CD14-positive monocyte (primary cell): ENCODE results near the gene NLK. TPM values are rescaled to one million over a fixed set of nuclear protein-coding genes. Genes with fewer than 3 reads are reported as not detected.

Experiments used
- DNase-seq, 3 donors: peaks; one replicate each; pipeline ENCODE4 v3.0.0-alpha.2; 2011 to 2022
- H2AFZ ChIP-seq: 2 replicates; pipeline ENCODE4 v1.6.0; 2012; ENCODE audit warnings: mild to moderate bottlenecking, low read depth, low read length, inconsistent platforms; ENCODE audit not compliant: insufficient read depth, poor library complexity, severe bottlenecking
- H3K27ac ChIP-seq, 2 donors: 1 replicate in 1 of 2; 2 replicates in 1 of 2; pipeline ENCODE4 v1.5.1; 2012 to 2013; ENCODE audit warnings: low read length in 2 of 2, control low read depth in 1 of 2, inconsistent platforms in 1 of 2, low read depth in 1 of 2, mild to moderate bottlenecking in 1 of 2
- H3K27me3 ChIP-seq, 2 donors: one replicate each; pipeline versions ENCODE4 v1.6.0 to v1.6.1; 2011 to 2013; ENCODE audit warnings: low read length in 2 of 2; ENCODE audit not compliant: control insufficient read depth in 2 of 2, insufficient read depth in 2 of 2
- H3K36me3 ChIP-seq, 2 donors: replicated peaks in 1 of 2; 1 replicate in 1 of 2; 2 replicates in 1 of 2; pipeline versions ENCODE4 v1.5.1 to v1.6.1; 2012 to 2013; ENCODE audit warnings: low read length in 2 of 2, control low read depth in 1 of 2, inconsistent platforms in 1 of 2, mild to moderate bottlenecking in 1 of 2; ENCODE audit not compliant: insufficient read depth in 2 of 2, control insufficient read depth in 1 of 2
- H3K4me1 ChIP-seq, 2 donors: 1 replicate in 1 of 2; 2 replicates in 1 of 2; pipeline versions ENCODE4 v1.5.1 to v1.6.1; 2012 to 2013; ENCODE audit warnings: low read length in 2 of 2, control low read depth in 1 of 2, inconsistent platforms in 1 of 2, mild to moderate bottlenecking in 1 of 2, moderate library complexity in 1 of 2; ENCODE audit not compliant: insufficient read depth in 2 of 2, control insufficient read depth in 1 of 2
- H3K4me2 ChIP-seq: replicated peaks from 2 replicates; pipeline ENCODE3; 2012; ENCODE audit warnings: low read length, moderate library complexity, mild to moderate bottlenecking; ENCODE audit not compliant: poor library complexity, severe bottlenecking; ENCODE audit errors: extremely low read depth
- H3K4me3 ChIP-seq, 3 experiments: fragments of 200-600 bp in 1 of 3; sonication (generic) in 1 of 3; replicated peaks in 1 of 3; 1 replicate in 2 of 3; 2 replicates in 1 of 3; pipeline ENCODE4 v1.5.1; 2011 to 2013; ENCODE audit warnings: low read length in 3 of 3, mild to moderate bottlenecking in 3 of 3, control low read depth in 2 of 3, low read depth in 2 of 3, inconsistent platforms in 1 of 3, moderate library complexity in 1 of 3
- H3K79me2 ChIP-seq: 2 replicates; pipeline ENCODE4 v1.6.0; 2012; ENCODE audit warnings: mild to moderate bottlenecking, control low read depth, inconsistent platforms, low read length, moderate library complexity; ENCODE audit not compliant: insufficient read depth
- H3K9ac ChIP-seq: 2 replicates; pipeline ENCODE4 v1.6.0; 2017; ENCODE audit warnings: low read length, mild to moderate bottlenecking; ENCODE audit not compliant: insufficient read depth, poor library complexity, severe bottlenecking
- H3K9me3 ChIP-seq, 2 donors: replicated peaks in 1 of 2; 1 replicate in 1 of 2; 2 replicates in 1 of 2; pipeline versions ENCODE4 v1.5.1 to v1.6.1; 2012 to 2013; ENCODE audit warnings: low read length in 2 of 2, control low read depth in 1 of 2; ENCODE audit not compliant: control insufficient read depth in 1 of 2, insufficient read depth in 1 of 2
- H4K20me1 ChIP-seq: 2 replicates; pipeline ENCODE4 v1.6.0; 2012; ENCODE audit warnings: mild to moderate bottlenecking, low read length, control low read depth, moderate library complexity; ENCODE audit not compliant: insufficient read depth
- H3K27ac Mint-ChIP-seq, 7 donors: one replicate each; pipeline ENCODE4 v1.8.0; 2020; ENCODE audit warnings: mild to moderate bottlenecking in 7 of 7, mixed read lengths in 7 of 7, moderate library complexity in 6 of 7, inconsistent platforms in 2 of 7
- H3K27me3 Mint-ChIP-seq, 3 donors: one replicate each; pipeline ENCODE4 v1.8.0; 2021 to 2022; ENCODE audit warnings: low read depth in 3 of 3, mild to moderate bottlenecking in 3 of 3, mixed read lengths in 3 of 3, moderate library complexity in 3 of 3, inconsistent platforms in 1 of 3
- H3K36me3 Mint-ChIP-seq, 2 donors: one replicate each; pipeline ENCODE4 v1.8.0; 2020; ENCODE audit warnings: mixed read lengths in 2 of 2, inconsistent platforms in 1 of 2, mild to moderate bottlenecking in 1 of 2
- H3K4me1 Mint-ChIP-seq: one replicate; pipeline ENCODE4 v1.8.0; 2020; ENCODE audit warnings: mild to moderate bottlenecking, mixed read lengths
- H3K4me3 Mint-ChIP-seq, 2 donors: one replicate each; pipeline ENCODE4 v1.8.0; 2020; ENCODE audit warnings: mild to moderate bottlenecking in 2 of 2, mixed read lengths in 2 of 2, moderate library complexity in 1 of 2
- H3K9me3 Mint-ChIP-seq, 7 donors: one replicate each; pipeline ENCODE4 v1.8.0; 2020 to 2022; ENCODE audit warnings: mixed read lengths in 7 of 7, mild to moderate bottlenecking in 6 of 7, moderate library complexity in 6 of 7, inconsistent platforms in 2 of 7
- CTCF ChIP-seq: fragments of 200-600 bp; IDR thresholded peaks from one replicate; pipeline ENCODE4 v1.8.0; 2022; ENCODE audit warnings: antibody characterized with exemption, mild to moderate bottlenecking
- WGBS: methylation state at CpG from one replicate; pipeline ENCODE4 v1.1.5; 2013; ENCODE audit warnings: missing lambda C conversion rate; ENCODE audit not compliant: insufficient coverage; 5-methylcytosine and 5-hydroxymethylcytosine counted together
- intact Hi-C, 2 donors: fragments of 100-400 bp; cut with micrococcal nuclease; formaldehyde crosslinking; loops; one replicate each; pipeline versions ENCODE4 v1.15.0 to v1.15.1; 2023
- polyA plus RNA-seq, 3 donors: library from polyadenylated mRNA; depleted of rRNA in 1 of 3; unstranded in 2 of 3; stranded (reverse) in 1 of 3; fragments of 300-500 nt in 2 of 3; fragments of >200 nt in 1 of 3; fragmentation: Illumina TruSeq in 2 of 3; gene quantifications; 1 replicate in 2 of 3; 2 replicates in 1 of 3; pipeline ENCODE4 v1.2.3, GENCODE V29; 2012 to 2021

Gene NLK
- polyA plus RNA-seq, 3 donors: 1.7 to 6.5 (median 2.0) TPM

DNA sequence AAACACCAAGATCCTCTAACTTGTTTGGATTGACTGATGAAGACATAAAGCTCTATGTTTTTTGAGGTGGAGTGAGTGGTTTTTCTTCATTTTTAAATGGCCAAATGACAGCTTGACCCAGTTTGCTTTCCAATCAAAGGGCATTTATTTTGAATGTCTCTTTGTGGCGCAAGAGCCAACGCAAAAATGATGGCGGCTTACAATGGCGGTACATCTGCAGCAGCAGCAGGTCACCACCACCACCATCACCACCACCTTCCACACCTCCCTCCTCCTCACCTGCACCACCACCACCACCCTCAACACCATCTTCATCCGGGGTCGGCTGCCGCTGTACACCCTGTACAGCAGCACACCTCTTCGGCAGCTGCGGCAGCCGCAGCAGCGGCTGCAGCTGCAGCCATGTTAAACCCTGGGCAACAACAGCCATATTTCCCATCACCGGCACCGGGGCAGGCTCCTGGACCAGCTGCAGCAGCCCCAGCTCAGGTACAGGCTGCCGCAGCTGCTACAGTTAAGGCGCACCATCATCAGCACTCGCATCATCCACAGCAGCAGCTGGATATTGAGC lies 329 bp downstream of the NLK start:
- no peak overlapping the region for H2AFZ ChIP-seq
- peaks cover 39 to 52% of the 10 kb centered on the region in 2 donors for H3K4me1 ChIP-seq
- peak overlapping the region; percentile 84 to 98 for H3K4me3 Mint-ChIP-seq
- peak overlapping the region; percentile 75 for H3K4me2 ChIP-seq
- intact Hi-C loops: loop anchor here (5.0 to 10.0 kb wide), 3 partner anchors 79 to 698 kb away; partner anchors contain the start of genes IFT20 (in 1 of the 2) and TNFAIP1 (in 1 of the 2)
- no peaks in the 10 kb centered on the region for H3K27me3 ChIP-seq
- peaks cover 63% of the 10 kb centered on the region for H3K4me1 Mint-ChIP-seq
- peaks cover 56% of the 10 kb centered on the region for H3K79me2 ChIP-seq
- peaks cover 14 to 17% of the 10 kb centered on the region in 2 donors for H3K36me3 Mint-ChIP-seq
- DNase-seq: no peak
- peaks cover 27% of the 10 kb centered on the region for H4K20me1 ChIP-seq
- H3K9ac ChIP-seq: peak overlapping the region; percentile 74
- H3K9me3 ChIP-seq: no peaks in the 10 kb centered on the region
- peak overlapping the region in 1 of 3 experiments; percentile 80 for H3K4me3 ChIP-seq
- H3K27ac Mint-ChIP-seq: peak overlapping the region in 4 of 7 donors; percentile 83 to 95 (median 94)
- WGBS: 100% methylated on average over 12 of the region's 16 CpGs
- peaks cover 2 to 12% (median 6%) of the 10 kb centered on the region in 3 donors for H3K27me3 Mint-ChIP-seq
- TF ChIP-seq CTCF: no peak
- H3K9me3 Mint-ChIP-seq: peaks cover 0 to 16% (median 3%) of the 10 kb centered on the region in 7 donors
- H3K36me3 ChIP-seq: no peaks in the 10 kb centered on the region
- no peak overlapping the region for H3K27ac ChIP-seq

- Mint-ChIP-seq H3K9me3 (peaks cover 0 to 16% (median 3%) of the 10 kb centered on the region in 7 donors), H3K27me3 (peaks cover 2 to 8% (median 6%) of the 10 kb centered on the region in 3 donors), H3K27ac (no peak overlapping the region), H3K4me3 (no peak overlapping the region), H3K36me3 (peaks cover 17 to 19% of the 10 kb centered on the region in 2 donors), H3K4me1 (peaks cover 64% of the 10 kb centered on the region)
- Histone ChIP-seq H3K36me3 (no peaks in the 10 kb centered on the region), H3K4me2 (peak overlapping the region; percentile 75), H2AFZ (no peak overlapping the region), H3K9me3 (no peaks in the 10 kb centered on the region), H4K20me1 (peaks cover 30% of the 10 kb centered on the region), H3K4me3 (peak overlapping the region in 1 of 3 experiments; percentile 80), H3K27me3 (no peaks in the 10 kb centered on the region), H3K79me2 (peaks cover 61% of the 10 kb centered on the region), H3K4me1 (peaks cover 39 to 52% of the 10 kb centered on the region in 2 donors), H3K27ac (no peak overlapping the region), H3K9ac (no peak overlapping the region)
- intact Hi-C loops: loop anchor here (5.0 to 10.0 kb wide), 3 partner anchors 79 to 698 kb away; partner anchors contain the start of genes IFT20 (in 1 of the 2) and TNFAIP1 (in 1 of the 2)
- WGBS: no CpG with 5 or more reads among the region's 3 CpGs
- TF ChIP-seq CTCF: no peak
- no peak for DNase-seq
These were observed 819 bp downstream of the NLK start for GRCh38 chr17:28043296-28043695.
